T follicular helper cell (primary cell): ENCODE results near the gene PARD3.

Source experiments
- DNase-seq: peaks from one replicate; pipeline ENCODE4 v3.0.0-alpha.2; 2020; ENCODE audit warnings: low read depth

Gene PARD3

GRCh38 chr10:34340934-34341333 is 474.2 kb downstream of the PARD3 start:
- DNase-seq: no peak

- DNase-seq: no peak
These were observed 475.1 kb downstream of the PARD3 start for GRCh38 chr10:34339816-34340553.

DNA sequence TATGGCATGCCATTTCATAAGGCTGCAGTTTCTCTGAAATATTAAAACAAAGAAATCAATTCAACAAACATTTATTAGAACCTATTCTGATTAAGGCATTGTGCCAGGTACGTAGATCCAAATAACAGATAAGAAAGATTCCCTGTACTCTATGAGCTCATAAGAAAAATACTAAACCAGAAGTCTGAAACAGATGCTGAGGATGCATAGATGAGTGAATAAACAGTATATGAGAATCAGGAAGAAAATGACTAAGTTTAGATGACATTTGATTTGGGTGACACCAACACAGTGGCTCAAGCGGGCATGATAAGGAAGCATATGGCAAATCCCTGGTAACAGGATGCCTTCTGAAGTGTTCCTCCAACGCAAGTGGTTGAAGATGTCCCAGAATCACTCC is 477.2 kb downstream of the PARD3 start:
- no peak for DNase-seq

GRCh38 chr10:34335960-34336690 is 479.0 kb downstream of the PARD3 start:
- no peak for DNase-seq

DNA sequence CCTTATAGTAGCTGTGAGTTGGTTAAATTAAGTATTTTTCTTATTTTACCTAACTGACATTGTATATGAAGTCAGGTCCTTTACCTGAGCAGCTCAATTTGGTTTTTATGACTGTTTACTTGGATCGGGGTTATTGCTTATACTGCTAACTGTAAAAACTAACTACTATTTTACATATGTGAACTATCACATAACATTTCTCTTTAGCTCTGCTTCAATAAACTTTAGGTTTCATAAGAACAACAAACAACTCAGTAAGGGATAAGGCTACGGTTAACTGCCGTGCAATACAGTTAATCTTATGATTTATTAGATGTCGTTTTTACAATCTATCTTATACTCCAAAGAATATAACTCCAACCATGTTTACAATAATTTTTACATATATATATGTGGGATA is 480.2 kb downstream of the PARD3 start:
- no peak for DNase-seq

DNA sequence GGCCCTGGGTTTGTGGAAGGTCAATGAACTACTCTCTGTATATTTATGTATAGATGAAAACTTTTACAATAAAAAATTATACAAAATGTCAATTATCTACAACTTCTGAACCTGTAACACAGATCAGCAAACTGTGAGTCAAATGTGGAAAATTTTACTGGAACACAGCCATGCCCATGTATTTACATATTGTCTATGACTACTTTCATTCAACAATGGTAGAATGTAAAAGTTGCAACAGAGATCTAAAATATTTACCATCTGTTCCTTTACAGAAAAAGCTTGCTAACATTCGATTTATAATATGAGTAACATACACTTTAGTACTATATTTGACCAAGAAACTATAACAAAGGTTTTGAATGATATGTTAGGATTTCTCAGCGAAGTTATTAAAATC is 481.6 kb downstream of the PARD3 start:
- no peak for DNase-seq

DNA sequence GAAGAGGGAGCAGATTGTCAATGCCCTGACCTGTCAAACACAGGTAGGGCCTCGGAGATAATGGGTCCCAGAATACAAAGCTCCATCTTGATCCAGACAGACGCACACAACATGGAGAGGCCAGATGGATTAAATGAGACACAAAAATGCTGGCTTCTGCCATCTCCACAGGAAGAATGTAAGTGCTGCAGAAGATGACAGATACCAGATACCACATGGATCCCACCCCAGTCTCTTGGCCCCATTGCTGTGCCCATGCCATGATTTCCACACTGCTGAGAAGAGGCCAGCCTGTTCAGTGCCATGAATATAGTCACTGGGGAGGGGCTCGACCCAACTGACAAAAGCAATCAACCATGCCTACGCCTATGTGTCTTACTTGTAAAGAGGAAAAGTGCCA is 487.9 kb downstream of the PARD3 start:
- DNase-seq: no peak

GRCh38 chr10:34323192-34323591 is 491.9 kb downstream of the PARD3 start:
- no peak for DNase-seq

GRCh38 chr10:34320265-34320664 is 494.8 kb downstream of the PARD3 start:
- no peak for DNase-seq

DNA sequence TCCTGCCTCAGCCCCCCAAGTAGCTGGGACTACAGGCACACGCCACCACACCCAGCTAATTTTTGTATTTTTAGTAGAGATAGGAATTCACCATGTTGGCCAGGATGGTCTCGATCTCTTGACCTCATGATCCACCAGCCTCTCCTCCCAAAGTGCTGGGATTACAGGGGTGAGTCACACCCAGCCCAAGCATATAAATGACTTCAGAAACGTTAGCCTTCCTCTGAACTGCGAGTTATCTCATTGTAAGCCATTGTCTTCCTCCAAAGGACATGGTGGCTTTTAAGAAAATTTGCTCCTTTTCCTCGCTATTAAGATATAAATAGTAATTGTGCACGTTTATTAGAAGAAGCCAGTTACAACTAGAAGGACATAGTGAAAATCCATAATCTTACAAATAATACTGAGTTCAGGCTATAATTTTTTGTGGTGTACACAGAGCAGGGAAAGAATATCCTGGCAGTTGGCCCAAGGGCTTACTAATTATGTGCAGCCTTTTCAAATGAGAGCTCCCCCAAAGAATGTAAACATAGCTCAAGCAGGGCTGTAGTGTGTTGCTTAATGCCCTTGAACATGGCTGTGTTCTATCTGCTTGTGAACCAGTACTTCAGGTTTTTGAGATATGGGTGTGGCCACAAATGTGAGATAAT is 495.8 kb downstream of the PARD3 start:
- DNase-seq: no peak

DNA sequence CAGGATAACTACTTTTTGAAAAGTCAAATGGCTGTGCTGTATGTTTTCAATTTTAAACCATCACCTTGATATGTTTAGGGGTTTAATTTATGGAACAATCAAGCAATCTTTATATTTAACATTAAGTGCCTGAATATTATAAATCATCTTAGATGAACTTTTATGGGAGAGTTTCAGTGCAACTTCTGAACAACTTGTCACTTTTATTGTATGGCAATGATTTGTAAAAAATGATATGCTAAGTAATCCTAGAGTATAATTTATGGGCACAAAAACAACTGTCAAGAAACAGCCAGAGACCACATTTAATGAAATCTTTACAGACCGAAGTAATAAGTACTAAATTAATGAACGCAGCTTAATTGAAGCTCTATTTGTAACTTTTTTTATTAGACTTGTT is 498.9 kb downstream of the PARD3 start:
- no peak for DNase-seq

DNA sequence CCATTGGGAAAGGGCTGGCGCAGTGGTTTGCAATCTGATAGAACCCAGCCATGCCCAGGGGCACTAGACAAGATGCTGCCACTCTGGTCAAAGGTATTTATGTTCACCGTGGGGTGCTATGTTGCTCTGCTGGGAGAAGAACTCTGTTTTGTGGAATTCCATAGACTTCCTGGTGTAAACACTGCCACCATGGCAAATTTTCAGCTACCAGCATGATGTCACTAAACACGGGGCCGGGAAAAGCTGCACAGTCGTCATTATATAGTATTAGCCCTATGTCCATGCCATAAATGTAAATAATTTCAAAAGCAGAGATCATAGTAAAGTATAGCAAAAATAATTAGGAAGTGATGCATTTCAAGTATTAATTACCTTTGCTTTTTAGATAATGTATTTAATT is 500.6 kb downstream of the PARD3 start:
- no peak for DNase-seq

- no peak for DNase-seq
These were observed 501.2 kb downstream of the PARD3 start for GRCh38 chr10:34313888-34314287.

DNA sequence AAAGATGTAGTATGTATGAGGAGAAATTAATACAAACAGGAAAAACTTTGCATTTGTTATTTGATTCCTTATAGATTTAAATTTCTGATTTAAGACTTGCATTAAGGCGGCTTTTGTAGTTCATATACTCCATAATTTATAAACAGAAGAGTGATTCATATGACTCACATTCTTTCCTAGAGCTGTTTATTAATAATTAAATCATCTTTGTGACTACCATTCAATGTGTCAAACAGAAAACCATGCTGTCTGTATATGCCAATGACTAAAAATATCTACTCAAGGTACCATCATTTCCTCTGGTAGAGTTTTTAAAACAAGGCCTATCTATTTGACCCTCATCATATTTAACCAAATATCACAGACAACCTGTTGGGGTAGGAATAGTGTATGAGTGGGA is 501.7 kb downstream of the PARD3 start:
- DNase-seq: no peak

DNA sequence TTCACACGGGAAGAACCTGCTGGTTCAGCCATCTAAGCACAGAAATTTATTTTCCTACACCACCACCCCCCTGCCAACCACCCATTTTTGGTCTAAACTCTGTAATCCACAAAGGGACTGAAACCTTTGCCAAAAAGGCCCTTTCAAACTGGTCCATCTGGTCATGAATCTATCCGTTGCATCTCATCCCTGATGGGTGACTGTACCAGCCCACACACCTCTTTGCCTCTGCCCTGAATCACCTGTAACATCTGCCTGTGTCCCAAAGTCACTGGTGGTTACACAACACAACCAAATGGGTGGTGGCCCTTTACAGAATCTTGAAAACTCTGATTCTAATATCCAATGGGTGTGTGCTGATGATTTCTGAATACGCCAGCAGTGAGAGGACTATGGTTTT is 503.4 kb downstream of the PARD3 start:
- DNase-seq: no peak

- no peak for DNase-seq
These were observed 504.9 kb downstream of the PARD3 start for GRCh38 chr10:34310234-34310633.

DNA sequence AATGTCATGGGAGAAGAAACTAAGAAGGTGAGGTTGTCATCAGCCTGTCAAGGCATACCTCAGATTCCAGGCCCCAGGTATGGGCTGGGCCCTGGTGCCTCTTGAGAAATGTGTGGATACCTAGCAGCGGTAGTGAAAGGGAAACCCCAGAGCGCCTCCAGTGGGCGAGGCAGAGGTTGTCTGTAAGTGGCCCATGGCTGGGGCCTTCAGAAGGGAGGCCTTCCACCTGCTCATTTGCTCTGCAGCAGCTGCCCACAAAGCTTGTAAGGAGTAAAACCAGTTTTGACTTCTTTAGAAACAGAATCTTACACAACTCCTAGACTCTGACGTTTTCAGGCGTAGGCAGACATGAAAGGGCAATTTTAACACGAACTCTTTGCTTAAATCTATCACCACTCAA is 509.9 kb downstream of the PARD3 start:
- DNase-seq: no peak

GRCh38 chr10:34303022-34303421 is 512.1 kb downstream of the PARD3 start:
- DNase-seq: no peak

- DNase-seq: no peak
These were observed 515.9 kb downstream of the PARD3 start for GRCh38 chr10:34299105-34299611.

GRCh38 chr10:34298346-34298818 is 516.7 kb downstream of the PARD3 start:
- DNase-seq: no peak

GRCh38 chr10:34297541-34298345 is 517.4 kb downstream of the PARD3 start:
- no peak for DNase-seq

- DNase-seq: no peak
These were observed 520.0 kb downstream of the PARD3 start for GRCh38 chr10:34295142-34295548.
